Calu3 (cell line): ENCODE measurements around the gene FBN3. TPM values are rescaled to one million over a fixed set of nuclear protein-coding genes. Genes with fewer than 3 reads are reported as not detected.

Experiments
- BruUV-seq: library from RNA; stranded (reverse); fragments of 400-500 nt; replicated peaks from 2 replicates; lab custom pipeline; 2021; lab: Mats Ljungman, UMichigan
- CTCF ChIA-PET: fragments of 300-600 bp; sonication (Branson Sonifier 250); formaldehyde crosslinking; loops from one replicate; lab custom pipeline; 2022; ENCODE audit warnings: antibody characterized with exemption; lab: Charles Lee
- DNase-seq: peaks from one replicate; pipeline ENCODE4 v3.0.0; 2022
- H3K27ac Mint-ChIP-seq: one replicate; pipeline ENCODE4 v1.8.0; 2022; ENCODE audit warnings: mixed read lengths; ENCODE audit not compliant: unreplicated experiment
- H3K27me3 Mint-ChIP-seq: one replicate; pipeline ENCODE4 v1.8.0; 2022; ENCODE audit warnings: mixed read lengths; ENCODE audit not compliant: unreplicated experiment
- H3K36me3 Mint-ChIP-seq: one replicate; pipeline ENCODE4 v1.8.0; 2022; ENCODE audit warnings: mild to moderate bottlenecking, moderate library complexity, mixed read lengths; ENCODE audit not compliant: insufficient read depth, unreplicated experiment
- H3K4me1 Mint-ChIP-seq: one replicate; pipeline ENCODE4 v1.8.0; 2022; ENCODE audit warnings: mild to moderate bottlenecking, low read depth, mixed read lengths; ENCODE audit not compliant: unreplicated experiment
- H3K4me3 Mint-ChIP-seq: one replicate; pipeline ENCODE4 v1.8.0; 2022; ENCODE audit warnings: mild to moderate bottlenecking, low read depth, moderate library complexity, mixed read lengths; ENCODE audit not compliant: unreplicated experiment
- H3K9me3 Mint-ChIP-seq: one replicate; pipeline ENCODE4 v1.8.0; 2022; ENCODE audit warnings: low read depth, mixed read lengths; ENCODE audit not compliant: unreplicated experiment
- intact Hi-C: fragments of 100-400 bp; cut with micrococcal nuclease; formaldehyde crosslinking; loops from one replicate; pipeline ENCODE4 v1.10.0; 2022; ENCODE audit not compliant: unreplicated experiment
- total RNA-seq: library from RNA; stranded (reverse); gene quantifications from 2 replicates; pipeline ENCODE4 v1.2.3, GENCODE V29; 2022
- TF ChIP-seq, protein P1 (sequence below): fragments of 200-600 bp; IDR thresholded peaks from one replicate; pipeline ENCODE4 v1.8.0; 2022; ENCODE audit warnings: antibody characterized with exemption; ENCODE audit not compliant: unreplicated experiment

Gene FBN3
- total RNA-seq, 1 experiment from 2014 or later, result not detected

GRCh38 chr19:8090950-8091349 lies 58.4 kb downstream of the FBN3 start:
- intact Hi-C loops, result no loop called here
- H3K27me3 Mint-ChIP-seq, result no peaks in the 10 kb centered on the region
- TF ChIP-seq, protein P1, sequence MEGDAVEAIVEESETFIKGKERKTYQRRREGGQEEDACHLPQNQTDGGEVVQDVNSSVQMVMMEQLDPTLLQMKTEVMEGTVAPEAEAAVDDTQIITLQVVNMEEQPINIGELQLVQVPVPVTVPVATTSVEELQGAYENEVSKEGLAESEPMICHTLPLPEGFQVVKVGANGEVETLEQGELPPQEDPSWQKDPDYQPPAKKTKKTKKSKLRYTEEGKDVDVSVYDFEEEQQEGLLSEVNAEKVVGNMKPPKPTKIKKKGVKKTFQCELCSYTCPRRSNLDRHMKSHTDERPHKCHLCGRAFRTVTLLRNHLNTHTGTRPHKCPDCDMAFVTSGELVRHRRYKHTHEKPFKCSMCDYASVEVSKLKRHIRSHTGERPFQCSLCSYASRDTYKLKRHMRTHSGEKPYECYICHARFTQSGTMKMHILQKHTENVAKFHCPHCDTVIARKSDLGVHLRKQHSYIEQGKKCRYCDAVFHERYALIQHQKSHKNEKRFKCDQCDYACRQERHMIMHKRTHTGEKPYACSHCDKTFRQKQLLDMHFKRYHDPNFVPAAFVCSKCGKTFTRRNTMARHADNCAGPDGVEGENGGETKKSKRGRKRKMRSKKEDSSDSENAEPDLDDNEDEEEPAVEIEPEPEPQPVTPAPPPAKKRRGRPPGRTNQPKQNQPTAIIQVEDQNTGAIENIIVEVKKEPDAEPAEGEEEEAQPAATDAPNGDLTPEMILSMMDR, result no peak
- DNase-seq, result no peak
- no peaks in the 10 kb centered on the region for H3K9me3 Mint-ChIP-seq
- H3K27ac Mint-ChIP-seq, result no peak overlapping the region
- H3K4me3 Mint-ChIP-seq, result no peak overlapping the region
- no TSS peak for BruUV-seq
- no peaks in the 10 kb centered on the region for H3K36me3 Mint-ChIP-seq
- no peaks in the 10 kb centered on the region for H3K4me1 Mint-ChIP-seq
- CTCF ChIA-PET, result interaction anchor here (0.7 kb wide), 1 partner anchor 15 kb away, joined by 4 read pairs; no protein-coding TSS in a partner anchor

GRCh38 chr19:8089664-8090601 lies 59.5 kb downstream of the FBN3 start:
- DNase-seq, result no peak
- BruUV-seq, result no TSS peak
- Mint-ChIP-seq H3K36me3 (no peaks in the 10 kb centered on the region), H3K27ac (no peak overlapping the region), H3K4me1 (no peaks in the 10 kb centered on the region), H3K4me3 (no peak overlapping the region), H3K9me3 (no peaks in the 10 kb centered on the region), H3K27me3 (no peaks in the 10 kb centered on the region)
- intact Hi-C loops, result no loop called here
- CTCF ChIA-PET, result no interaction called here
- TF ChIP-seq, protein P1, result no peak

- H3K9me3 Mint-ChIP-seq, result no peaks in the 10 kb centered on the region
- no peak for DNase-seq
- no peaks in the 10 kb centered on the region for H3K27me3 Mint-ChIP-seq
- TF ChIP-seq, protein P1, result no peak
- no TSS peak for BruUV-seq
- H3K4me3 Mint-ChIP-seq, result no peak overlapping the region
- no peaks in the 10 kb centered on the region for H3K36me3 Mint-ChIP-seq
- no peaks in the 10 kb centered on the region for H3K4me1 Mint-ChIP-seq
- intact Hi-C loops, result no loop called here
- H3K27ac Mint-ChIP-seq, result no peak overlapping the region
- CTCF ChIA-PET, result no interaction called here
Measured at GRCh38 chr19:8088752-8089663, 60.4 kb downstream of the FBN3 start.

DNA sequence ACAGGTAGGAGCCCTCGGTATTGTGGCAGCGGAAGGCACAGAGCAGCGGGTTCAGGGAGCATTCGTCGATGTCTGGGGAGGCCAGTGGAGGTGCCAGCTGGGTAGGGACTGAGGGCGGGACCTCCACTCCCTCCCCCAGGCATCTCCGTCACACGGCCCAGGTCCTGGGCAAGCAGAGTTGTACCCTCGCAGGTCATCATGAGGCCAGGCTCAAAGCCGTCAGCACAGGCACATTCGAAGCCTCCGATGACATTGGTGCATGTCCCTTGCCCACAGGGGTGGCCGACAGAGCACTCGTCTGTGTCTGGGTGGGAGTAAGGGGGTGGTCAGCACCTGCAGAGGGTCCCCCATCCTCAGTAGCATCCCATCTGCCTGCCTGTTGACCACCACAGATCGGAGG lies 61.5 kb downstream of the FBN3 start:
- H3K4me3 Mint-ChIP-seq, result no peak overlapping the region
- intact Hi-C loops, result no loop called here
- H3K36me3 Mint-ChIP-seq, result no peaks in the 10 kb centered on the region
- no peaks in the 10 kb centered on the region for H3K4me1 Mint-ChIP-seq
- no peaks in the 10 kb centered on the region for H3K27me3 Mint-ChIP-seq
- CTCF ChIA-PET, result no interaction called here
- BruUV-seq, result no TSS peak
- no peak overlapping the region for H3K27ac Mint-ChIP-seq
- no peak for DNase-seq
- TF ChIP-seq, protein P1, result no peak
- no peaks in the 10 kb centered on the region for H3K9me3 Mint-ChIP-seq
